Smooth muscle cell (in vitro differentiated cells): Measurements from ENCODE around the gene BST1. TPM values are rescaled to one million over a fixed set of nuclear protein-coding genes. Genes with fewer than 3 reads are reported as not detected.

ENCODE experiments used
- DNase-seq: peaks from one replicate; lab custom pipeline; 2025; ENCODE audit not compliant: unreplicated experiment; lab: John Stamatoyannopoulos, UW
- H2AFZ ChIP-seq: fragments of 200-600 bp; sonication (generic); 2 replicates; pipeline ENCODE4 v1.6.0; 2016; ENCODE audit warnings: antibody characterized with exemption, low read depth, mild to moderate bottlenecking
- H3F3A ChIP-seq: fragments of 200-600 bp; sonication (generic); 2 replicates; pipeline ENCODE4 v1.6.0; 2017; ENCODE audit warnings: antibody characterized with exemption, low read depth
- H3K27ac ChIP-seq: fragments of 200-600 bp; sonication (generic); 2 replicates; pipeline ENCODE4 v1.5.1; 2016; ENCODE audit warnings: low read depth, mild to moderate bottlenecking
- H3K27me3 ChIP-seq: fragments of 200-600 bp; sonication (generic); 2 replicates; pipeline ENCODE4 v1.6.1; 2016; ENCODE audit warnings: low read depth, mild to moderate bottlenecking
- H3K36me3 ChIP-seq: fragments of 200-600 bp; sonication (generic); 2 replicates; pipeline ENCODE4 v1.5.1; 2016; ENCODE audit warnings: low read depth
- H3K4me1 ChIP-seq: fragments of 200-600 bp; sonication (generic); 2 replicates; pipeline ENCODE4 v1.5.1; 2016; ENCODE audit warnings: low read depth
- H3K4me2 ChIP-seq: fragments of 200-600 bp; sonication (generic); 2 replicates; pipeline ENCODE4 v1.6.0; 2016; ENCODE audit warnings: mild to moderate bottlenecking
- H3K4me3 ChIP-seq: fragments of 200-600 bp; sonication (generic); 2 replicates; pipeline ENCODE4 v1.5.1; 2016; ENCODE audit warnings: mild to moderate bottlenecking
- H3K79me2 ChIP-seq: fragments of 200-600 bp; sonication (generic); 2 replicates; pipeline ENCODE4 v1.6.0; 2016; ENCODE audit warnings: low read depth, mild to moderate bottlenecking
- H3K9ac ChIP-seq: fragments of 200-600 bp; sonication (generic); 2 replicates; pipeline ENCODE4 v1.6.0; 2016; ENCODE audit warnings: low read depth
- H3K9me3 ChIP-seq: fragments of 200-600 bp; sonication (generic); replicated peaks from 2 replicates; pipeline ENCODE4 v1.5.1; 2016; ENCODE audit warnings: low read depth
- H4K20me1 ChIP-seq: fragments of 200-600 bp; sonication (generic); 2 replicates; pipeline ENCODE4 v1.6.0; 2016; ENCODE audit warnings: low read depth
- CTCF ChIP-seq: fragments of 200-600 bp; sonication (generic); IDR thresholded peaks from 2 replicates; pipeline ENCODE4 v1.5.1; 2017; ENCODE audit warnings: borderline replicate concordance, mild to moderate bottlenecking, antibody characterized with exemption; ENCODE audit not compliant: insufficient read depth, poor library complexity, severe bottlenecking
- WGBS: methylation state at CpG from one replicate; pipeline ENCODE4 v1.1.7; 2016; ENCODE audit warnings: low lambda C conversion rate; 5-methylcytosine and 5-hydroxymethylcytosine counted together
- polyA plus RNA-seq: library from polyadenylated mRNA; unstranded; fragments of >200 nt; fragmentation: Nextera tagmentation; extraction: Ambion mirVana; gene quantifications from 2 replicates; pipeline ENCODE4 v1.2.1, GENCODE V29; 2016
- total RNA-seq: library from RNA; depleted of rRNA; stranded (reverse); fragments of >200 nt; gene quantifications from 2 replicates; pipeline ENCODE4 v1.2.3, GENCODE V29; 2014

Gene BST1
- total and polyA plus RNA-seq, 2 experiments from 2014 or later, result 5.2 TPM

GRCh38 chr4:15654593-15655222 lies 48.2 kb upstream of the BST1 start:
- Histone ChIP-seq H3K36me3 (no peaks in the 10 kb centered on the region), H3K27ac (peak overlapping the region; percentile 96), H3K4me1 (peaks cover 48% of the 10 kb centered on the region), H3K4me2 (peak overlapping the region; percentile 90), H3K4me3 (peak overlapping the region; percentile 70), H3K9me3 (no peaks in the 10 kb centered on the region), H3K9ac (peak overlapping the region; percentile 72), H3K27me3 (no peaks in the 10 kb centered on the region), H4K20me1 (peaks cover 44% of the 10 kb centered on the region), H3K79me2 (peaks cover 48% of the 10 kb centered on the region), H3F3A (peaks cover 22% of the 10 kb centered on the region), H2AFZ (peak overlapping the region; percentile 8)
- DNase-seq, result peak; percentile 38
- no peak for TF ChIP-seq CTCF
- under 1% methylated on average over 54 of the region's 66 CpGs for WGBS

DNA sequence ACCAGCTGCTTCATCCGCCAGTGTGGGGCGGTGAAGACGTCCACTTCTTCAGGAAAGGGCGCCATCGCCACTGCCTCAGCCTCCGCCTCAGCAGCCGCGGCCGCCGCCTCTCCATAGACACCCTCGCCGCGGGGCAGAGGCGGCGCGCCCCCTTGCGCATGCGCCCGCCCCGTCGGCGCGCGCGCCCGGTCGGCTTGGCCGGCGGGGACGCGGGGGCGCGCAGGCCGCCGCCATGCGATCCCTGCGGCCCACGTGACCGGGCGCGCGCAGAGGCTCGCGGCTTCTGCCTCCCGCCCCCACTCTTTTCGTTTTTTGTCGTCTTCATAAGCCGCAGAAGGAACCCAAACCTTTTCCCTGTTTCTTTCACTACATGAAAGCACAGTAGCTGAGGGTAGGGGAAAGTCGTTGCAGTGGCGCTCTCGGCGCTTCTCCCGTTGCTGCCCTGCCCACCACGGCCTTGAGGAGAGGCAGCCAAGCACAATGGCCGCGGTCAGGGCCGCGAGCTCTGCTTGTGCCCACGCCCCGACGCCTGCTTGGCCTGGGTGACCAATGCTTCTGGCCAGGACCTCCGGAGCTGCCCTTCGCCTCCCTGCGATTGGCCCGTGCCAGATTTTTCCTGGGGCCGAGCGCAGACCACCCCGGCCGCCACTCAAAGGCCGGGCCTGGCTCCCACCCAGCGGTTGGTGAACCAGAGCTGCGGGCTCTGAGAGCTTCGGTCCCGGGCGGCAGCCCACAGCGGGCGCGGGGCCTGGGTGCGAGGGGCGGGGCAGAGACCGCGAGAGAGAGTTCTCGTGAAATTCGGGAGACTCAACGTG lies 47.4 kb upstream of the BST1 start, which contains the start of gene FBXL5:
Gene FBXL5, minus strand, starts transcription at position 135 of the 815 bp plus-strand sequence. Its CDS starts 70 bp downstream, at position 65.
- Histone ChIP-seq H2AFZ (peak within 1 kb of the TSS; percentile 96), H3K4me3 (peak within 1 kb of the TSS; percentile 70), H3K27ac (peak within 1 kb of the TSS; percentile 96), H3K9ac (peak within 1 kb of the TSS; percentile 90), H3K36me3 (no peaks in the 10 kb centered on the region), H4K20me1 (peaks cover 36% of the 10 kb centered on the region), H3K9me3 (no peaks in the 10 kb centered on the region), H3K79me2 (peaks cover 41% of the 10 kb centered on the region), H3K4me2 (peak within 1 kb of the TSS; percentile 90), H3K4me1 (peaks cover 41% of the 10 kb centered on the region), H3K27me3 (no peaks in the 10 kb centered on the region), H3F3A (peaks cover 19% of the 10 kb centered on the region)
- WGBS, result 6% methylated on average over 83 of the region's 85 CpGs
- TF ChIP-seq CTCF, result no peak
- peak; percentile 75 for DNase-seq

GRCh38 chr4:15656038-15656470 lies 46.8 kb upstream of the BST1 start:
- Histone ChIP-seq H3K4me1 (peaks cover 40% of the 10 kb centered on the region), H3K9me3 (no peaks in the 10 kb centered on the region), H3K9ac (peak overlapping the region; percentile 90), H3K79me2 (peaks cover 35% of the 10 kb centered on the region), H3F3A (peaks cover 25% of the 10 kb centered on the region), H2AFZ (peak overlapping the region; percentile 96), H3K4me2 (peak overlapping the region; percentile 81), H3K27ac (peak overlapping the region; percentile 96), H3K4me3 (peak overlapping the region; percentile 70), H3K36me3 (no peaks in the 10 kb centered on the region), H3K27me3 (no peaks in the 10 kb centered on the region), H4K20me1 (peaks cover 30% of the 10 kb centered on the region)
- 65% methylated on average over 12 of the region's 12 CpGs for WGBS
- no peak for DNase-seq
- no peak for TF ChIP-seq CTCF
